Measurements from ENCODE around the gene OR6Q1. TPM values are rescaled to one million over a fixed set of nuclear protein-coding genes. Genes with fewer than 3 reads are reported as not detected.

The OR6Q1 gene
- total and polyA plus RNA-seq, 2 experiments from 2014 or later: not detected

DNA sequence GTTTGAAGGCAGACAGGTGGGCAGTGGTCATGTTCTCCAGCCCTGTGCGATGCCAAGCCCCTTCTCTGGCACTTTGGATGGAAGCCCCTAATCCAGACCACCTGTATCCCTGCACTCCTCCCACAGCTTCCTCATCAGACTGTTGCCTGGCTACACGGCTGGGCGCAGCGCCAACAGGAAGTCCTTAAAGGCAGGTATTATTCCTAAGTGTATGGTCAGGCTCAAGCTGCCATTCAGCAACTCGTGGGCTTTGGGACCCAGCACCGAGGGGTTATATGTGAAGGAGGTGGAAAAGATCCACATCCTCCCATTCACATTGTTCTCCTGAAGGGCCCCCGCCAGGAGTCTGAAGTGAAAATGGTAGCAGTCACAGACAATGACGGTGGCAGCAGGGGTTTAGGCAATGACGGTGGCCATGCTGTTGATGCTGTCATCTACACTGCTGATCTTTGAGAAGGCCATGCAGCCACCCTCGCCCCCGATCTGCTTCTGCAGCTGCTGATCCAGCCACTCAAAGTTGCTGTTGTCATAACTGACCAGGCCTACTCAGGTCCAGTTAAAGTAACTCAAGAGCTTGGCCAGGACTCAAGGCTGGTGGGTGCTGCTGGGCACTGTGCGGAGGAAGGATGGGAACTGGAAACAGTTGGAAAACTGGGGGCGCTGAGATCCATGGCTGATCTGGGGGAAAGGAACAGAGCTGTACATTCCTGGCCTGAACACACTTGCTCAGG is 27.7 kb downstream of the OR6Q1 start:
- Histone ChIP-seq H3K27me3 (replicated peaks; ENCODE audit: insufficient read depth) (no peaks in the 10 kb centered on the region), H3K36me3 (ENCODE audit: low read depth) (no peaks in the 10 kb centered on the region), H3K4me2 (ENCODE audit: unreplicated experiment) (peak overlapping the region; percentile 60), H3K9ac (peak overlapping the region; percentile 52), H3K79me2 (ENCODE audit: insufficient read depth) (no peaks in the 10 kb centered on the region), H3K9me3 (ENCODE audit: low read depth) (no peaks in the 10 kb centered on the region), H2AFZ (peak overlapping the region; percentile 75), H3K4me3 (no peak overlapping the region), H3K27ac (peak overlapping the region; percentile 87), H4K20me1 (ENCODE audit: insufficient read depth) (no peaks in the 10 kb centered on the region), H3F3A (ENCODE audit: insufficient read depth) (peaks cover 58% of the 10 kb centered on the region), H3K4me1 (ENCODE audit: insufficient read depth) (peaks cover 57% of the 10 kb centered on the region), H3K9me2 (ENCODE audit: insufficient read depth) (no peaks in the 10 kb centered on the region)
- in situ Hi-C loops (cut with MboI): no loop called here
- TF ChIP-seq EZH2 (IDR thresholded peaks at IDR 0.05; ENCODE audit: insufficient read depth, poor library complexity, severe bottlenecking) (no peak), EZH2phosphoT487 (IDR thresholded peaks at IDR 0.05; ENCODE audit: insufficient read depth, low read depth) (no peak)
- no peak for DNase-seq
- 24 to 27% methylated on average over 13 of the region's 13 CpGs for WGBS, 2 experiments (ENCODE audit: low coverage in 1 of 2, low lambda C conversion rate in 2 of 2, missing lambda C conversion rate in 2 of 2)

DNA sequence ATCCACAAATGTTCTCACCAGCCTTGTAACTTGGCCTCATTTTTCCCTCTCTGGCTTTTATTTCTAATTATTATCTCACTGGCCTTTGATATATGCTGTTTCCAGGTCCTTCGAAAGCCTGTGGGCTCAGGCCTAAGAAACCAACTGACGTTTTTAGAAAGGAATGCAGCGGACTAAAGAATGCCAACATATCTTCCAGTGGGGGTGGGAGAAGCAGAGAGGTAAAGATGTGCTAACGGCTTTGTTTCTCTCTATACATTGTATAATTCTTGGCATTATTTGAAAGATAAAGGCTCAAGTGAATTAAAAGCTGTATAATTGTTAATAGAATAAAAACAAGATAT is 28.2 kb downstream of the OR6Q1 start:
- Histone ChIP-seq H3K36me3 (ENCODE audit: low read depth) (no peaks in the 10 kb centered on the region), H3K27ac (peak overlapping the region; percentile 87), H3K9ac (peak overlapping the region; percentile 52), H3K4me3 (peak overlapping the region; percentile 34; the same call in 1 of the 2 replicates), H3K4me2 (ENCODE audit: unreplicated experiment) (peak overlapping the region; percentile 60), H3F3A (ENCODE audit: insufficient read depth) (peaks cover 64% of the 10 kb centered on the region), H3K9me2 (ENCODE audit: insufficient read depth) (no peaks in the 10 kb centered on the region), H3K27me3 (replicated peaks; ENCODE audit: insufficient read depth) (no peaks in the 10 kb centered on the region), H3K4me1 (ENCODE audit: insufficient read depth) (peaks cover 63% of the 10 kb centered on the region), H2AFZ (peak overlapping the region; percentile 75), H4K20me1 (ENCODE audit: insufficient read depth) (no peaks in the 10 kb centered on the region), H3K9me3 (ENCODE audit: low read depth) (no peaks in the 10 kb centered on the region), H3K79me2 (ENCODE audit: insufficient read depth) (no peaks in the 10 kb centered on the region)
- TF ChIP-seq EZH2 (IDR thresholded peaks at IDR 0.05; ENCODE audit: insufficient read depth, poor library complexity, severe bottlenecking): no peak
- no peak for TF ChIP-seq EZH2phosphoT487 (IDR thresholded peaks at IDR 0.05; ENCODE audit: insufficient read depth, low read depth)
- in situ Hi-C loops (cut with MboI): no loop called here
- 2 to 8% methylated on average over 4 of the region's 4 CpGs for WGBS, 2 experiments (ENCODE audit: low coverage in 1 of 2, low lambda C conversion rate in 2 of 2, missing lambda C conversion rate in 2 of 2)
- peak; percentile 89 for DNase-seq

DNA sequence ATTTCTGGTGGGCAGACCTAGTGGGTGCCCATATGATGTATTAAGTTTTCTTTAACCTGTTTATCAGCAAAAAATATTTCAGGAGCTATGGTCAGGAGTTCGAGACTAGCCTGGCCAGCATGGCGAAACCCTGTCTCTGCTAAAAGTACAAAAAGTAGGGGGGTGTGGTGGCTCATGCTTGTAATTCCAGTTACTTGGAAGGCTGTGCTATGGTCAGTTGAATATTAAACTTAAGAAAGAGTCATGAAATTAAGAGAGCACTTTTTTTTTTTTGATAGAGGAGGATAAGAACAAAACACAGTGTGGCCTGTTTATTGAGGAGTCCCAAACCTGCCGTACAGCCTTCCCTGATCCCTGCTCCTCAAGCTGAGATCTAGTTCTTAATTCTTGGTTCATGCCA is 29.8 kb downstream of the OR6Q1 start:
- H3K9ac ChIP-seq: peak overlapping the region; percentile 14
- no peak for TF ChIP-seq EZH2phosphoT487 (IDR thresholded peaks at IDR 0.05; ENCODE audit: insufficient read depth, low read depth)
- no peak for TF ChIP-seq EZH2 (IDR thresholded peaks at IDR 0.05; ENCODE audit: insufficient read depth, poor library complexity, severe bottlenecking)
- H3K27me3 ChIP-seq (replicated peaks; ENCODE audit: insufficient read depth): no peaks in the 10 kb centered on the region
- H3F3A ChIP-seq (ENCODE audit: insufficient read depth): peaks cover 65% of the 10 kb centered on the region
- H3K27ac ChIP-seq: peak overlapping the region; percentile 65
- peaks cover 67% of the 10 kb centered on the region for H3K4me1 ChIP-seq (ENCODE audit: insufficient read depth)
- no peaks in the 10 kb centered on the region for H3K9me3 ChIP-seq (ENCODE audit: low read depth)
- no peaks in the 10 kb centered on the region for H4K20me1 ChIP-seq (ENCODE audit: insufficient read depth)
- H3K36me3 ChIP-seq (ENCODE audit: low read depth): no peaks in the 10 kb centered on the region
- 57 to 63% methylated on average over 3 of the region's 3 CpGs for WGBS, 2 experiments (ENCODE audit: low coverage in 1 of 2, low lambda C conversion rate in 2 of 2, missing lambda C conversion rate in 2 of 2)
- peak overlapping the region; percentile 31 for H3K4me2 ChIP-seq (ENCODE audit: unreplicated experiment)
- peak overlapping the region; percentile 64 for H2AFZ ChIP-seq
- H3K79me2 ChIP-seq (ENCODE audit: insufficient read depth): no peaks in the 10 kb centered on the region
- H3K9me2 ChIP-seq (ENCODE audit: insufficient read depth): no peaks in the 10 kb centered on the region
- in situ Hi-C loops (cut with MboI): no loop called here
- no peak for DNase-seq
- H3K4me3 ChIP-seq: no peak overlapping the region

DNA sequence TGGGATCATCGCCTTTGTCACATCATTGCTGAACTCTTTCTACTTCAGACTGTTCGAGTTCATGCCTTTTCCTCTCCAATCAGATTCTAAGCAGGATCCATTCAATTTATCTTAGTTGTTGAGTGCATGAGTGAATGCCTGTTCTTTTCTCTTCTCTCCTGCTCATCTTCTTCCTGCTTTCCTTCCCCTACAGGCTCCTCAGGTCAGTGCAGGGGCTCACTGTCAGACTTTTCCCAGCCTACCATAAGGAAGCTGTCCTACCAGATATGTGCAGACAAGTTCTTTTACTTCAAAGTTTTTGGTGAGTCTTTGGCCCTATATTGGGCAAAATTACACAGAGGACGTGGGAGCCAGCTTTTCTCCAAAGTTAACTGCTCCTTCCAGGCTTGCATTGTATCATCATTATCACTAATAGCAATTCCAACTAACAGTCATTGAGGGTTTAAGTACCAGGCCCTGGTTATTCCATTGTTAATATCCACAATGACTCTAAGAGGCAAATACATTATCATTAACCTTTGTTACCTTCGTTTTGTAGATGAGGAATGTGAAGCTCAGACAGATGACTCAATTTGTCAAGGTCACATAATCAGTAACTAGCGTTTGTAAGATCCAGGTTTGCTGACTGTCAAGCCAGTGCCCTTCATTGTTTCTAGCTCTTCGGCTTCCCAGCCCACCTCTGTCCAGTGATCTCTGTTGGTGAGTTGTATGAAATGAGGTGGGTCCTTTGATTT is 30.4 kb downstream of the OR6Q1 start:
- peak overlapping the region; percentile 65 for H3K27ac ChIP-seq
- H3K27me3 ChIP-seq (replicated peaks; ENCODE audit: insufficient read depth): no peaks in the 10 kb centered on the region
- no peaks in the 10 kb centered on the region for H3K36me3 ChIP-seq (ENCODE audit: low read depth)
- no peaks in the 10 kb centered on the region for H3K79me2 ChIP-seq (ENCODE audit: insufficient read depth)
- WGBS, 2 experiments (ENCODE audit: low coverage in 1 of 2, low lambda C conversion rate in 2 of 2, missing lambda C conversion rate in 2 of 2): 28 to 32% methylated on average over 6 of the region's 6 CpGs
- no peak for TF ChIP-seq EZH2 (IDR thresholded peaks at IDR 0.05; ENCODE audit: insufficient read depth, poor library complexity, severe bottlenecking)
- TF ChIP-seq EZH2phosphoT487 (IDR thresholded peaks at IDR 0.05; ENCODE audit: insufficient read depth, low read depth): no peak
- in situ Hi-C loops (cut with MboI): no loop called here
- H3K4me3 ChIP-seq: no peak overlapping the region
- H3K9me2 ChIP-seq (ENCODE audit: insufficient read depth): no peaks in the 10 kb centered on the region
- peaks cover 67% of the 10 kb centered on the region for H3K4me1 ChIP-seq (ENCODE audit: insufficient read depth)
- DNase-seq: peak; percentile 60
- H3F3A ChIP-seq (ENCODE audit: insufficient read depth): peaks cover 65% of the 10 kb centered on the region
- no peaks in the 10 kb centered on the region for H3K9me3 ChIP-seq (ENCODE audit: low read depth)
- H2AFZ ChIP-seq: peak overlapping the region; percentile 64
- H3K4me2 ChIP-seq (ENCODE audit: unreplicated experiment): peak overlapping the region; percentile 31
- peak overlapping the region; percentile 23; the same call in 1 of the 2 replicates for H3K9ac ChIP-seq
- no peaks in the 10 kb centered on the region for H4K20me1 ChIP-seq (ENCODE audit: insufficient read depth)

All from GM23248 (cell line).